GM21381 (cell line): ENCODE data around the gene USP28.
"Not testable (repeated sequence)": the region's sequence is repeated elsewhere in the genome, so short reads cannot be mapped to it uniquely, and the experiment has no call there.

Experiments used
- ATAC-seq: cut with Tn5 transposase; IDR thresholded peaks from one replicate; pipeline ENCODE4 v1.9.1; 2021; ENCODE audit warnings: mild to moderate bottlenecking, moderate library complexity; ENCODE audit not compliant: unreplicated experiment

The USP28 gene

GRCh38 chr11:113774174-113774503, 101.2 kb downstream of the USP28 start:
- no peak for ATAC-seq

- ATAC-seq, result peak; percentile 99
These were observed 101.8 kb downstream of the USP28 start, which contains the start of gene ZW10 for GRCh38 chr11:113773416-113774173. Gene ZW10 (minus strand): TSS chr11:113773692. CDS start chr11:113773666, 26 bp downstream.

- ATAC-seq, result peak; percentile 13
These were observed 102.3 kb downstream of the USP28 start for GRCh38 chr11:113773092-113773415.

GRCh38 chr11:113771964-113772363, 103.4 kb downstream of the USP28 start:
- ATAC-seq, result no peak

GRCh38 chr11:113764527-113765219, 110.7 kb downstream of the USP28 start:
- no peak for ATAC-seq

GRCh38 chr11:113763040-113763439, 112.3 kb downstream of the USP28 start:
- ATAC-seq, result not testable (repeated sequence)

- ATAC-seq, result no peak
These were observed 115.1 kb downstream of the USP28 start for GRCh38 chr11:113760241-113760640.

GRCh38 chr11:113752932-113753331, 122.4 kb downstream of the USP28 start:
- no peak for ATAC-seq
